Psoas muscle (tissue), 8 donors: ENCODE measurements around the gene LDHB. TPM values are rescaled to one million over a fixed set of nuclear protein-coding genes. Genes with fewer than 3 reads are reported as not detected.
A peak's percentile ranks its signal among the peaks of the same experiment; 100 is the strongest.
"Not testable (repeated sequence)": the region's sequence is repeated elsewhere in the genome, so short reads cannot be mapped to it uniquely, and the experiment has no call there.

ENCODE experiments used
- ATAC-seq, 4 donors: fragments of 200-7000 bp; cut with Tn5 transposase; one replicate each; pipeline ENCODE4 v1.9.1; 2020; ENCODE audit warnings: moderate library complexity in 3 of 4, mild to moderate bottlenecking in 2 of 4
- DNase-seq, 2 donors: peaks; one replicate each; pipeline ENCODE4 v3.0.0-alpha.2; 2020
- H3K27ac ChIP-seq: fragments of 200-600 bp; one replicate; pipeline ENCODE4 v1.8.0; 2022
- H3K27me3 ChIP-seq, 3 donors: fragments of 200-600 bp in 1 of 3; one replicate each; pipeline versions ENCODE4 v1.6.1 to v1.8.0; 2013 to 2022; ENCODE audit warnings: low read length in 2 of 3, mild to moderate bottlenecking in 2 of 3, moderate library complexity in 1 of 3; ENCODE audit not compliant: insufficient read depth in 3 of 3
- H3K36me3 ChIP-seq, 2 donors: fragments of 200-600 bp in 1 of 2; one replicate each; pipeline versions ENCODE4 v1.6.1 to v1.8.0; 2013 to 2022; ENCODE audit warnings: low read depth in 1 of 2, mild to moderate bottlenecking in 1 of 2, moderate library complexity in 1 of 2; ENCODE audit not compliant: insufficient read depth in 1 of 2
- H3K4me1 ChIP-seq: fragments of 200-600 bp; one replicate; pipeline ENCODE4 v1.8.0; 2022
- H3K4me3 ChIP-seq: fragments of 200-600 bp; one replicate; pipeline ENCODE4 v1.8.0; 2022; ENCODE audit warnings: mild to moderate bottlenecking
- H3K9me3 ChIP-seq: fragments of 200-600 bp; one replicate; pipeline ENCODE4 v1.8.0; 2022
- WGBS, 3 donors: extraction: QIAGEN DNeasy Blood & Tissue Kit; methylation state at CpG; one replicate each; pipeline versions ENCODE4 v1.1.6 to v1.1.7; 2013; 5-methylcytosine and 5-hydroxymethylcytosine counted together
- intact Hi-C, 2 donors: fragments of 100-400 bp; cut with DNase I; formaldehyde crosslinking; loops; one replicate each; pipeline versions ENCODE4 v1.11.0 to v1.14.2; 2022
- polyA plus RNA-seq, 3 donors: library from polyadenylated mRNA; stranded (reverse); fragments of 200-250 nt; gene quantifications; one replicate each; pipeline ENCODE4 v1.2.3, GENCODE V29; 2013
- total RNA-seq, 4 donors: library from RNA; stranded (reverse); fragmentation: NEBNext Ultra II Directional in 2 of 4; extraction: Animal tissue kit (Norgen Biotek cat#: 25700) in 2 of 4; gene quantifications; one replicate each; pipeline versions ENCODE4 v1.2.1 to v1.2.4, GENCODE V29; 2021 to 2023
- TF ChIP-seq, protein P1 (sequence below): fragments of 200-600 bp; IDR thresholded peaks from one replicate; pipeline ENCODE4 v1.8.0; 2022; ENCODE audit warnings: antibody characterized with exemption
- donor health status: healthy with polysubstance abuse.
- donor health status: DM: no; HTN: no; CAD: no; lungs with moderate emphysema.
- donor health status: Bipolar disorder and iron deficiency.
- donor health status: healthy.
- donor health status: DM: yes; HTN: yes; CAD: no.
- donor health status: DM: no; HTN: no; CAD: no.
- donor health status: DM: no; HTN: no; CAD: no.
- donor health status: DM: yes; HTN: yes; CAD: no.

LDHB gene
- total and polyA plus RNA-seq, 7 donors = 71.6 to 616 (median 258) TPM

DNA sequence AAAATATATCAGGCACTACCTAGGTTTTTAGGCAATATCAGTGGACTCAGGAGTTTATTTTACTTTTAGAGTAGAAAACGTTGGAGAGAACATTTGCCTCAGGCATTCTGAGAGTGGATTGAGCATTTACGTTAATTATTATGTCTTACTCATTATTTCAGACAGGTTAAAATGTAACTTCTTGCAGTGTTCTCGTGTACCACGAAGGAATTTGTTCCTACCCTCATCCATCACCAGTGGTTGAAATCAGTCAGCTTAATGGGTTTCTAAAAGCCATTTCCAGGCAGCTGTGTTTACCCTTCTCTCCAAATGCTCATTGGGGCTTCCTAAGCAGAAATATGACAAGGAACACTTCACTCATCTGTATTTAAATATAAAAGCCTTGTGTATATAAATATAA is 9.1 kb upstream of the LDHB start:
- WGBS, 3 donors = 52 to 60% (median 58%) methylated on average over 4 of the region's 4 CpGs
- intact Hi-C loops = no loop called here
- DNase-seq (no peak), ATAC-seq (no peak)
- Histone ChIP-seq H3K27ac (no peak overlapping the region), H3K4me1 (no peaks in the 10 kb centered on the region), H3K27me3 (peaks cover 0 to 1% (median 0%) of the 10 kb centered on the region in 3 donors), H3K4me3 (no peak overlapping the region), H3K36me3 (no peaks in the 10 kb centered on the region), H3K9me3 (no peaks in the 10 kb centered on the region)
- TF ChIP-seq, protein P1, sequence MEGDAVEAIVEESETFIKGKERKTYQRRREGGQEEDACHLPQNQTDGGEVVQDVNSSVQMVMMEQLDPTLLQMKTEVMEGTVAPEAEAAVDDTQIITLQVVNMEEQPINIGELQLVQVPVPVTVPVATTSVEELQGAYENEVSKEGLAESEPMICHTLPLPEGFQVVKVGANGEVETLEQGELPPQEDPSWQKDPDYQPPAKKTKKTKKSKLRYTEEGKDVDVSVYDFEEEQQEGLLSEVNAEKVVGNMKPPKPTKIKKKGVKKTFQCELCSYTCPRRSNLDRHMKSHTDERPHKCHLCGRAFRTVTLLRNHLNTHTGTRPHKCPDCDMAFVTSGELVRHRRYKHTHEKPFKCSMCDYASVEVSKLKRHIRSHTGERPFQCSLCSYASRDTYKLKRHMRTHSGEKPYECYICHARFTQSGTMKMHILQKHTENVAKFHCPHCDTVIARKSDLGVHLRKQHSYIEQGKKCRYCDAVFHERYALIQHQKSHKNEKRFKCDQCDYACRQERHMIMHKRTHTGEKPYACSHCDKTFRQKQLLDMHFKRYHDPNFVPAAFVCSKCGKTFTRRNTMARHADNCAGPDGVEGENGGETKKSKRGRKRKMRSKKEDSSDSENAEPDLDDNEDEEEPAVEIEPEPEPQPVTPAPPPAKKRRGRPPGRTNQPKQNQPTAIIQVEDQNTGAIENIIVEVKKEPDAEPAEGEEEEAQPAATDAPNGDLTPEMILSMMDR = no peak

DNA sequence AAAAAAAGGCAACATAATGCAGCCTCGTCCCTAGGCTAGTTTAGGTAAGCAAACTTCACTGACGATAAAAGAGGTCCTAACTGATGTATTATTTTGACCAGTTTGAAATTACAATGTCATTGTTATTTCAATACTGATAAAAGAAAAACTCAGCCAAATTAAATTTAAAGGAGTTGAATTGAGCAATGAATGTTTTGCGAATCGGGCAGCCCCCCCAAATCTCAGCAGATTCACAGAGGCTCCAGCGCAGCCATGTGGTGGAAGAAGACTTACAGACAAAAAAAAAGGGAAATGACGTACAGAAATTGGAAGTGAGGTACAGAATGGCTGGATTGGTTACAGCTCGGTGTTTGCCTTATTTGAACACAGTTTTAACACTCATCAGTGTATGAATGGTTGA is 8.2 kb upstream of the LDHB start:
- Histone ChIP-seq H3K36me3 (no peaks in the 10 kb centered on the region), H3K4me1 (no peaks in the 10 kb centered on the region), H3K27ac (no peak overlapping the region), H3K9me3 (no peaks in the 10 kb centered on the region), H3K27me3 (peaks cover 0 to 3% (median 0%) of the 10 kb centered on the region in 3 donors), H3K4me3 (no peak overlapping the region)
- whole genome bisulfite sequencing, 3 donors = 77 to 86% (median 81%) methylated on average over 7 of the region's 7 CpGs
- intact Hi-C loops = no loop called here
- ATAC-seq (no peak), DNase-seq (no peak)
- TF ChIP-seq, protein P1 = no peak

DNA sequence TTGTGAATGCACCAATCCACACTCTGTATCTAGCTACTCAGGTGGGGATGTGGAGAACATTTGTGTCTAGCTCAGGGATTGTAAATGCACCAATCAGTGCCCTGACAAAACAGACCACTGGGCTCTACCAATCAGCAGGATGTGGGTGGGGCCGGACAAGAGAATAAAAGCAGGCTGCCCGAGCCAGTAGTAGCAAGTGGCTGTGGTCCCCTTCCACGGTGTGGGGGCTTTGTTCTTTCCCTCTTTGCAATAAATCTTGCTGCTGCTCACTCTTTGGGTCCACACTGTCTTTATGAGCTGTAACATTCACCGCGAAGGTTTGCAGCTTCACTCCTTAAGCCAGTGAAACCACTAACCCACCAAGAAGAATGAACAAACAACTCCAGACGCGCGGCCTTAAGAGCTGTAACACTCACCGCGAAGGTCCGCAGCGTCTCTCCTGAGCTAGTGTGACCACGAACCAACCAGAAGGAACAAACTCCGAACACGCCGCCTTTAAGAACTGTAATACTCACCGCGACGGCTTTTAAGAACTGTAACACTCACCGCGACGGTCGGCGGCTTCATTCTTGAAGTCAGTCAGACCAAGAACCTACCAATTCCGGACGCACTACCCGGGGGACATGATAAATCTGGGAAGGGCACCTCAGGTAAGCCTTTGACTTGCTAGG is 4.6 kb upstream of the LDHB start:
- TF ChIP-seq, protein P1 = no peak

DNA sequence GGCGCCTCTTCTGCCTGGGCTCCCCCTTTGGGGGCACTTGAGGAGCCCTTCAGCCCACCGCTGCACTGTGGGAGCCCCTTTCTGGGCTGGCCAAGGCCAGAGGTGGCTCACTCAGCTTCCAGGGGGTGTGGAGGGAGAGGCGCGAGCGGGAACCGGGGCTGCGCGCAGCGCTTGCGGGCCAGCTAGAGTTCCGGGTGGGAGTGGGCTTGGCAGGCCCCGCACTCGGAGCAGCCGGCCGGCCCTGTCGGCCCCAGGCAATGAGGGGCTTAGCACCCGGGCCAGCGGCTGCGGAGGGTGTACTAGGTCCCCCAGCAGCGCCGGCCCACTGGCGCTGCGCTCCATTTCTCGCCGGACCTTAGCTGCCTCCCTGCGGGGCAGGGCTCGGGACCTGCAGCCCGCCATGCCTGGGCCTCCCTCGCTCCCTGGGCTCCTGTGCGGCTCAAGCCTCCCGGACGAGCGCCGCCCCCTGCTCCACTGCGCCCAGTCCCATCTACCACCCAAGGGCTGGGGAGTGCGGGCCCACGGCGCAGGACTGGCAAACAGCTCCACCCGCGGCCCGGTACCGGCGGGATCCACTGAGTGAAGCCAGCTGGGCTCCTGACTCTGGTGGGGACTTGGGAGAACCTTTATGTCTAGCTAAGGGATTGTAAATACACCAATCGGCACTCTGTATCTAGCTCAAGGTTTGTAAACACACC is 3.9 kb upstream of the LDHB start:
- H3K36me3 ChIP-seq, H3K4me3 ChIP-seq, H3K27me3 ChIP-seq, intact Hi-C loops, H3K27ac ChIP-seq, H3K9me3 ChIP-seq, H3K4me1 ChIP-seq, DNase-seq, ATAC-seq: not testable (repeated sequence)
- 96 to 98% (median 98%) methylated on average over 37 to 44 of the region's 44 CpGs for WGBS, 3 donors

More for the DNA sequence above, 4.6 kb upstream of the LDHB start:
- Histone ChIP-seq H3K27ac (no peak overlapping the region), H3K9me3 (no peaks in the 10 kb centered on the region), H3K4me3 (peak overlapping the region; percentile 12), H3K4me1 (no peaks in the 10 kb centered on the region), H3K27me3 (peaks cover 0 to 3% (median 0%) of the 10 kb centered on the region in 3 donors), H3K36me3 (no peaks in the 10 kb centered on the region)
- 46 to 57% (median 55%) methylated on average over 27 of the region's 27 CpGs for WGBS, 3 donors
- ATAC-seq (no peak), DNase-seq (no peak)
- intact Hi-C loops = no loop called here

DNA sequence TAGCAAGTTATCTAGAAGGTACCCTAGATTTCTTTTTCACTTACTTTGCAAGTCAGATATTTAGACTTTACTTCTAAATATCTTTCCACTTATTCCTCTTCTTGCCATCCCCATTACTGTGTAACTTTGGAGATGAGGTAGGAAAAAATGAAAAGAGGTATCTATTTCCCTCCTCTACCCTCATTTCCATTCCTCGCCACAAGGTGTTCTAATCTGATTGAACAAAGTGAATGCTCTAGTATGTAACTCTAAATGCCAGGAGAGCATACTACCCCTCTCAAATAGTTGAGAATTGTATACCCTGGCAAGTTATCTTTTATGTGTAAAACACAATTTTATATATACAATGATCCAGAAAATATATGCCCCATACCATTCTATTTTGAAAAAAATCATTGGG is 1.7 kb upstream of the LDHB start:
- TF ChIP-seq, protein P1 = no peak
- Histone ChIP-seq H3K4me3 (no peak overlapping the region), H3K36me3 (peaks cover 0 to 3% of the 10 kb centered on the region in 2 donors), H3K27me3 (peaks cover 0 to 3% (median 0%) of the 10 kb centered on the region in 3 donors), H3K4me1 (peaks cover 5% of the 10 kb centered on the region), H3K27ac (no peak overlapping the region), H3K9me3 (no peaks in the 10 kb centered on the region)
- 81 to 88% (median 85%) methylated on average over 1 of the region's 1 CpG for WGBS, 3 donors
- intact Hi-C loops = loop anchor here in 1 of 2 donors (5.0 to 10.0 kb wide), 2 partner anchors 157 to 215 kb away; partner anchors contain the start of genes GOLT1B and RECQL
- DNase-seq (no peak), ATAC-seq (no peak)
